ENCODE results near the gene IQGAP2.
"Not testable (repeated sequence)": the region's sequence is repeated elsewhere in the genome, so short reads cannot be mapped to it uniquely, and the experiment has no call there.

Gene IQGAP2

GRCh38 chr5:76677849-76678472, 274.9 kb downstream of the IQGAP2 start:
- H3K14ac ChIP-seq (ENCODE audit: low read length), result no peak overlapping the region
- H3K9me3 ChIP-seq (ENCODE audit: insufficient read depth, low read depth, low read length), result no peaks in the 10 kb centered on the region
- H4K8ac ChIP-seq (ENCODE audit: low read depth, low read length), result no peak overlapping the region
- no peak overlapping the region for H3K18ac ChIP-seq (ENCODE audit: low read length)
- no peak overlapping the region for H4K12ac ChIP-seq (ENCODE audit: low read depth, low read length)
- no peak overlapping the region for H2AK5ac ChIP-seq (ENCODE audit: low read length)
- no peak overlapping the region for H2BK12ac ChIP-seq (ENCODE audit: low read length)
- no peak overlapping the region for H3K4ac ChIP-seq (ENCODE audit: low read depth, low read length)
- no CpG with 5 or more reads among the region's 8 CpGs for WGBS (ENCODE audit: extremely low coverage, insufficient coverage, insufficient read length)
- no peaks in the 10 kb centered on the region for H3K36me3 ChIP-seq (ENCODE audit: control insufficient read depth in 1 of 2, insufficient read depth in 2 of 2, low read length in 2 of 2)
- H2BK5ac ChIP-seq (ENCODE audit: low read depth, low read length, poor library complexity), result no peak overlapping the region
- H4K91ac ChIP-seq (ENCODE audit: low read depth, low read length), result no peak overlapping the region
- no peak overlapping the region for H3K23ac ChIP-seq (ENCODE audit: low read length)
- H3K4me2 ChIP-seq (ENCODE audit: low read length), result no peak overlapping the region
- no peaks in the 10 kb centered on the region for H3K79me1 ChIP-seq (ENCODE audit: low read length)
- H3K4me1 ChIP-seq (ENCODE audit: control insufficient read depth in 1 of 2, insufficient read depth in 2 of 2, low read length in 2 of 2), result no peaks in the 10 kb centered on the region
- H3K27ac ChIP-seq (ENCODE audit: low read depth, low read length), result no peak overlapping the region
- H2BK120ac ChIP-seq (ENCODE audit: insufficient read depth, low read length, poor library complexity), result no peak overlapping the region
- H3K27me3 ChIP-seq (ENCODE audit: insufficient read depth, low read length), result no peaks in the 10 kb centered on the region
- no peak for DNase-seq
- no peak overlapping the region for H2AFZ ChIP-seq (ENCODE audit: insufficient read depth, low read length, poor library complexity)
- H3K4me3 ChIP-seq (ENCODE audit: low read depth, low read length), result no peak overlapping the region
- H3K79me2 ChIP-seq (ENCODE audit: control insufficient read depth, insufficient read depth, low read length, poor library complexity), result no peaks in the 10 kb centered on the region
- H3K9ac ChIP-seq (ENCODE audit: low read length), result no peak overlapping the region

GRCh38 chr5:76679231-76679630, 276.1 kb downstream of the IQGAP2 start:
- Histone ChIP-seq H4K91ac (ENCODE audit: low read depth, low read length) (no peak overlapping the region), H3K36me3 (ENCODE audit: control insufficient read depth in 1 of 2, insufficient read depth in 2 of 2, low read length in 2 of 2) (no peaks in the 10 kb centered on the region), H3K4ac (ENCODE audit: low read depth, low read length) (no peak overlapping the region), H3K9me3 (ENCODE audit: insufficient read depth, low read depth, low read length) (no peaks in the 10 kb centered on the region), H3K79me1 (ENCODE audit: low read length) (no peaks in the 10 kb centered on the region), H3K4me1 (ENCODE audit: control insufficient read depth in 1 of 2, insufficient read depth in 2 of 2, low read length in 2 of 2) (no peaks in the 10 kb centered on the region), H4K8ac (ENCODE audit: low read depth, low read length) (no peak overlapping the region), H2AK5ac (ENCODE audit: low read length) (no peak overlapping the region), H3K23ac (ENCODE audit: low read length) (no peak overlapping the region), H3K79me2 (ENCODE audit: control insufficient read depth, insufficient read depth, low read length, poor library complexity) (no peaks in the 10 kb centered on the region), H3K4me3 (ENCODE audit: low read depth, low read length) (no peak overlapping the region), H2BK120ac (ENCODE audit: insufficient read depth, low read length, poor library complexity) (no peak overlapping the region), H4K12ac (ENCODE audit: low read depth, low read length) (no peak overlapping the region), H2BK5ac (ENCODE audit: low read depth, low read length, poor library complexity) (no peak overlapping the region), H3K27me3 (ENCODE audit: insufficient read depth, low read length) (no peaks in the 10 kb centered on the region), H3K9ac (ENCODE audit: low read length) (no peak overlapping the region), H3K18ac (ENCODE audit: low read length) (no peak overlapping the region), H2AFZ (ENCODE audit: insufficient read depth, low read length, poor library complexity) (no peak overlapping the region), H3K4me2 (ENCODE audit: low read length) (no peak overlapping the region), H2BK12ac (ENCODE audit: low read length) (no peak overlapping the region), H3K27ac (ENCODE audit: low read depth, low read length) (no peak overlapping the region), H3K14ac (ENCODE audit: low read length) (no peak overlapping the region)
- WGBS (ENCODE audit: extremely low coverage, insufficient coverage, insufficient read length), result no CpG with 5 or more reads among the region's 3 CpGs
- DNase-seq, result no peak

GRCh38 chr5:76680826-76681225, 277.7 kb downstream of the IQGAP2 start:
- H3K79me1 ChIP-seq (ENCODE audit: low read length); H4K91ac ChIP-seq (ENCODE audit: low read depth, low read length); H2AFZ ChIP-seq (ENCODE audit: insufficient read depth, low read length, poor library complexity); H3K9me3 ChIP-seq (ENCODE audit: insufficient read depth, low read depth, low read length); H3K36me3 ChIP-seq (ENCODE audit: control insufficient read depth in 1 of 2, insufficient read depth in 2 of 2, low read length in 2 of 2); DNase-seq; H2AK5ac ChIP-seq (ENCODE audit: low read length); H2BK5ac ChIP-seq (ENCODE audit: low read depth, low read length, poor library complexity); H3K14ac ChIP-seq (ENCODE audit: low read length); H4K12ac ChIP-seq (ENCODE audit: low read depth, low read length); H3K4me3 ChIP-seq (ENCODE audit: low read depth, low read length); H3K23ac ChIP-seq (ENCODE audit: low read length); H2BK120ac ChIP-seq (ENCODE audit: insufficient read depth, low read length, poor library complexity); H3K4me2 ChIP-seq (ENCODE audit: low read length); H3K9ac ChIP-seq (ENCODE audit: low read length); H3K4me1 ChIP-seq (ENCODE audit: control insufficient read depth in 1 of 2, insufficient read depth in 2 of 2, low read length in 2 of 2); H2BK12ac ChIP-seq (ENCODE audit: low read length); H4K8ac ChIP-seq (ENCODE audit: low read depth, low read length); H3K18ac ChIP-seq (ENCODE audit: low read length); H3K27ac ChIP-seq (ENCODE audit: low read depth, low read length); H3K27me3 ChIP-seq (ENCODE audit: insufficient read depth, low read length); H3K4ac ChIP-seq (ENCODE audit: low read depth, low read length); H3K79me2 ChIP-seq (ENCODE audit: control insufficient read depth, insufficient read depth, low read length, poor library complexity): not testable (repeated sequence)
- WGBS (ENCODE audit: extremely low coverage, insufficient coverage, insufficient read length), result no CpG with 5 or more reads among the region's 4 CpGs

- Histone ChIP-seq H3K4ac (ENCODE audit: low read depth, low read length) (no peak overlapping the region), H3K4me2 (ENCODE audit: low read length) (no peak overlapping the region), H3K4me1 (ENCODE audit: control insufficient read depth in 1 of 2, insufficient read depth in 2 of 2, low read length in 2 of 2) (no peaks in the 10 kb centered on the region), H3K36me3 (ENCODE audit: control insufficient read depth in 1 of 2, insufficient read depth in 2 of 2, low read length in 2 of 2) (no peaks in the 10 kb centered on the region), H3K9me3 (ENCODE audit: insufficient read depth, low read depth, low read length) (no peaks in the 10 kb centered on the region), H3K9ac (ENCODE audit: low read length) (no peak overlapping the region), H4K12ac (ENCODE audit: low read depth, low read length) (no peak overlapping the region), H2BK12ac (ENCODE audit: low read length) (no peak overlapping the region), H3K14ac (ENCODE audit: low read length) (no peak overlapping the region), H2BK120ac (ENCODE audit: insufficient read depth, low read length, poor library complexity) (no peak overlapping the region), H2AK5ac (ENCODE audit: low read length) (no peak overlapping the region), H3K79me1 (ENCODE audit: low read length) (no peaks in the 10 kb centered on the region), H3K27me3 (ENCODE audit: insufficient read depth, low read length) (no peaks in the 10 kb centered on the region), H4K91ac (ENCODE audit: low read depth, low read length) (no peak overlapping the region), H3K27ac (ENCODE audit: low read depth, low read length) (no peak overlapping the region), H4K8ac (ENCODE audit: low read depth, low read length) (no peak overlapping the region), H2AFZ (ENCODE audit: insufficient read depth, low read length, poor library complexity) (no peak overlapping the region), H3K79me2 (ENCODE audit: control insufficient read depth, insufficient read depth, low read length, poor library complexity) (no peaks in the 10 kb centered on the region), H3K18ac (ENCODE audit: low read length) (no peak overlapping the region), H2BK5ac (ENCODE audit: low read depth, low read length, poor library complexity) (no peak overlapping the region), H3K4me3 (ENCODE audit: low read depth, low read length) (no peak overlapping the region), H3K23ac (ENCODE audit: low read length) (no peak overlapping the region)
- DNase-seq, result no peak
- no CpG with 5 or more reads among the region's 4 CpGs for WGBS (ENCODE audit: extremely low coverage, insufficient coverage, insufficient read length)
These were observed 278.2 kb downstream of the IQGAP2 start for GRCh38 chr5:76681287-76681686.

Measured in trophoblast cell (in vitro differentiated cells and primary cell).